Fibroblast of villous mesenchyme (primary cell): Measurements from ENCODE around the gene SETD7. TPM values are rescaled to one million over a fixed set of nuclear protein-coding genes. Genes with fewer than 3 reads are reported as not detected.
A peak's percentile ranks its signal among the peaks of the same experiment; 100 is the strongest.

Experiments
- DNase-seq: peaks from one replicate; pipeline ENCODE4 v3.0.0-alpha.2; 2010; ENCODE audit warnings: low read depth
- H3K4me3 ChIP-seq: 2 replicates; pipeline ENCODE4 v1.5.1; 2011; ENCODE audit warnings: low read depth, mild to moderate bottlenecking, low read length
- total RNA-seq: library from RNA; depleted of rRNA; stranded (reverse); fragments of >200 nt; gene quantifications from 2 replicates; pipeline ENCODE4 v1.2.3, GENCODE V29; 2012
- TF ChIP-seq, protein P1 (sequence below): IDR thresholded peaks from 2 replicates; pipeline ENCODE4 v1.5.1; 2012; ENCODE audit warnings: low read depth, mild to moderate bottlenecking, low read length; ENCODE audit not compliant: insufficient read depth

The SETD7 gene
- total RNA-seq, 1 donor: 107 TPM

DNA sequence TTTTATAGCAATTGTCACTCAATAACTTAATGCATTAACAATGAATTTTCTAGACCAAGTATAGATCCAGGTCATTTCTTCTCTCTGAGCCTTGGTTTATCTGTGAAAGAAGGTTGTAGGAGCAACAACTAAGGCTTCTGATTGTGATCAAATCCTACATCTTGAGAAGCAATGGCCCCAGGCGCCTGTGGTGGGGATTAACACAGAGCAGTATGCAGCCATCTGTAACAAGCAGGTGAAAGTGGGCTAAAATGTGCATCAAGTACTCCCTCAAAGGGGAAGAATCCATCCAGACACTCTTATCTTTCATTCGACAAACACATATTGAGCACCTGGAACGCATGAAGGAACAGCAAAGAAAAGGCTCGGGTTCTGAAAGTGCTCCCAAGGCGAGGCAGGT, 19.1 kb upstream of the SETD7 start:
- H3K4me3 ChIP-seq: no peak overlapping the region
- TF ChIP-seq, protein P1, sequence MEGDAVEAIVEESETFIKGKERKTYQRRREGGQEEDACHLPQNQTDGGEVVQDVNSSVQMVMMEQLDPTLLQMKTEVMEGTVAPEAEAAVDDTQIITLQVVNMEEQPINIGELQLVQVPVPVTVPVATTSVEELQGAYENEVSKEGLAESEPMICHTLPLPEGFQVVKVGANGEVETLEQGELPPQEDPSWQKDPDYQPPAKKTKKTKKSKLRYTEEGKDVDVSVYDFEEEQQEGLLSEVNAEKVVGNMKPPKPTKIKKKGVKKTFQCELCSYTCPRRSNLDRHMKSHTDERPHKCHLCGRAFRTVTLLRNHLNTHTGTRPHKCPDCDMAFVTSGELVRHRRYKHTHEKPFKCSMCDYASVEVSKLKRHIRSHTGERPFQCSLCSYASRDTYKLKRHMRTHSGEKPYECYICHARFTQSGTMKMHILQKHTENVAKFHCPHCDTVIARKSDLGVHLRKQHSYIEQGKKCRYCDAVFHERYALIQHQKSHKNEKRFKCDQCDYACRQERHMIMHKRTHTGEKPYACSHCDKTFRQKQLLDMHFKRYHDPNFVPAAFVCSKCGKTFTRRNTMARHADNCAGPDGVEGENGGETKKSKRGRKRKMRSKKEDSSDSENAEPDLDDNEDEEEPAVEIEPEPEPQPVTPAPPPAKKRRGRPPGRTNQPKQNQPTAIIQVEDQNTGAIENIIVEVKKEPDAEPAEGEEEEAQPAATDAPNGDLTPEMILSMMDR: no peak
- DNase-seq: no peak

DNA sequence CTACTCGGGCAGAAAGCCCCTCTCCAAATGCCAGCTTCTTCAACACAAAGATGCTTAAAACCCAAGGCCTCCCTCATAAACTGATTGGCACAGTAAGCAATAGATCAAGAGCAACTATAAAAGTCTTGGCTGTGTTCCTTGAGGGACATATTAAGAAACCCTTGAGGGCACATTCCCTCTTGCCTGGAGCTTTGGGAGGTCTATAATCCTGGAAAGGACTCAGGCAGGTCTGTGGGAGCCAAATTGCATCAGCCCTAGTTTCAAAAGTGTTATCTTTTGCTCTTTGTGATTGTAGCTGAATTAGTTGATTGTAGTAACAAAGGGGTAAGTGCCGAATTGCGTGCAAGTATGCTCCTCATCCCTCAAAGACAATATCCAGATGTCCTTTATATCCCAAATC, 18.6 kb upstream of the SETD7 start:
- no peak for DNase-seq
- TF ChIP-seq, protein P1: no peak
- H3K4me3 ChIP-seq: no peak overlapping the region

DNA sequence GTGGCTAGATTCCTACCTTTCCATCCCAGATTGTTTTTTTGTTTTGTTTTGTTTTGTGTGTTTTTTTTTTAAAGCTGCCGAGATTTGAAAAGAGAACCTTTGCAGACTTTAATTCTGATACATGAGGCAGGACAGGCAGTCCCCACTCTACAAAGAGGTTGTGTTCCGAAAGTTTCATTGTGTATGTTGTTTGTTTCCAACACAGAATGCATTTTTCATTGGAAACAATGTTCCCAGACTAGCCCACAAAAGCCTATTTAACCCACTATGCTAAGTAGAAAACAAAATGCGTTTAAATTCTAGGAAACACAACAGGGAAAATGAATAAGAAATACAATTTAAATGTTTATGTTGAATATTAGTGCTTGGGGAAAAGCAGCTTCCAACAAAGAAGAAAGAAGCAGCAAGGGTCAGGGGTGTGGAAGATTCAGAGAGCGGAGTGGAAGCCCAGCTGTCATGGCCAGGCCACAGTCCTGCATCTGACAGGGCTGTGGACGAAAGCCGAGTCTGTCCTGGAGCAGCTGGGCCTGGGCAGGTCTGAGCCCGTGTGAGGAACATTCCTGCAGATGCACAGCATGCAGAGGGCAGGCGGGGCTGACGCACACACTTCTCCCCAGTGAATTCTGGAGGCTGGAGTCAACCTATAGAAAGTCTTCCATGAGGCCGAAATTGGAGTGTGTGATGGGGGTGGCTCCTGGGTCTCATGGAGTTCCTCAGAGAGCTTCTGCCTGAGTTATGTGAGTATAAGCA, 12.4 kb upstream of the SETD7 start:
- no peak for DNase-seq
- no peak overlapping the region for H3K4me3 ChIP-seq
- TF ChIP-seq, protein P1: no peak

DNA sequence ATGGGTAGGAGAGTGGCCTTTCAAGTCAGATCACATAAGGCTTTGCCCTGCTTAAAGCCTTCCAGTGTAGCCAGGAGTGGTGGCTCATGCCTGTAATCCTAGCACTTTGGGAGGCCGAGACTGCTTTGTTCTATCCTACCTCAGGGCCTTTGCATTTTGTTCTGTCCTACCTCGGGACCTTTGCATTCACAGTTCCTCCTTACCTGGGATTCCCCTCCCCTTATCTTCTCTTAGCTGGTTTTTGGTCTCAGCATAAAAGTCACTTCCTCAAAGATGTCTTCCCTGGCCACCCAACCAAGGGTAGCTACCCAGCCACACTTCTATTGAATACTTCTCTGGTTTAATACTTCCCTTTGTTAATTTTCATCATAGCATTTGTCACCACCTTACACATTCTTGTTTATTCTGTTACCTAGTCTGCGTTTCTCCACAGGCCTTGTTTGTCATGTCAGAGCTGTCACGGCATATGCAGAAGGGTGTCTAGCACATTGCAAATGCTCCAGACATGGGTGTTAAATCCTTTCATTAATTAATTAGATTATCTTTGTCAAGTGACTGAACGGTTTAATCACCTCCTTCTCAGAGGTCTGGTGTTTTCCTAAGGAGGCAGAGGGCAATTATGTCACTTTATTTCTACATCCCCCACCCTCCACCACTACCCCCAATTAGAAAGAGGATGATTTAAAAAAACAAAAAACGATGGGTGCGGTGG, 11.3 kb upstream of the SETD7 start:
- no peak overlapping the region for H3K4me3 ChIP-seq
- TF ChIP-seq, protein P1: no peak
- DNase-seq: no peak

DNA sequence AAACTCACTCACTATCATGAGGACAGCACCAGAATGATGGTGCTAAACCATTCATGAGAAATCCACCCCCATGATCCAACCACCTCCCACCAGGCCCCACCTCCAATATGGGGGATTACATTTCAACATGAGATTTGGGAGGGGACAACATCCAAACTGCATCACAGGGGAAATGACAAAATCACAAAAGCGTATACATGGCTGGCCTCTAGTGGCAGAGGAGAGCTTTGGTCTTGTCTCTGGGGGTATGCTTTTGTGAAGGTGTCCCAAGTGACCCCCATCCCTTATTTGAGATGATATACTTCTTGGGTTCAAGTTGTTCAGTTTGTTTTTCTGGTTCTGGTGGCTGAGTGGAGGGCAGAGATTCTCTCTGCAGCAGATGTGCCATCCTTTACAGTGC, 8.5 kb upstream of the SETD7 start:
- no peak overlapping the region for H3K4me3 ChIP-seq
- TF ChIP-seq, protein P1: peak; percentile 39
- no peak for DNase-seq

DNA sequence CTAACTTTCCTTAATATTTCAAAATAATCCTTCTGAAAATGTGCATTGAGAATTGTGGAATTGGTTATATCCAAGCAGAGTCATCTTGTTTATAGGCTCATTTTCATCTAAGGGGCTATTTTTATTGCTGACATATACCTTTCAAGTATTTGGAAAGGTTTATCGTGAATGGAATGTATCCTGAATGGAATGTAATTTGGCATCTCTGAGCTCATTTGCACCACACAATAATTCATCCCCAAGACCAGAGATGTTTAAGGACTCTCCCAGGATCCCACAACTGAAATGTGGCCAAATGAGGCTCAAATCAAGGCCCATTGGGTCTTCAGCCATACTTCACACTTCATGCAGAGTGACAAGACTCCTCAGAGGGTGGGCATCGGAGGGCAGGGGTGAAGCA, 7.5 kb upstream of the SETD7 start:
- no peak overlapping the region for H3K4me3 ChIP-seq
- TF ChIP-seq, protein P1: no peak
- DNase-seq: no peak

DNA sequence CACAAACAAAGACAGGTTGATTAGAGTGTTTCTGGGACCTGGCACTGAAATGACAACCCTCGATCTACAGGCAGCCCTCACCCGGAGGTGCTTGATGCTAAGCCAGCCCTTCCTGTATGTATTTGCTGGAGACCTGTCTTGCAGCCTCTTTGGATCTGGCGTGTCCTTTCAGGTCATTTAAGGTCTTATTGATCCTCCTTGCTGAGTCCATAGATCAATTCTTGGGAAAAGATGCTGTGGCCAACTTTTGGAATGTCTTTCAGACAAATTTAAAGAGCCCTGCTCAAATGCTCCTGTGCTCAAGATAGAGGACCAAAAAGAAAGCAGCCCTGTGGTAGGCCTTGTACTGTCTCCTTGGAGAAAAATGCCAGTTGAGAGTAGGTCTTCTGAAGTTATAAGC, 6.8 kb upstream of the SETD7 start:
- TF ChIP-seq, protein P1: no peak
- H3K4me3 ChIP-seq: no peak overlapping the region

More for the DNA sequence above, 6.8 kb upstream of the SETD7 start:
- DNase-seq: no peak
